LNCaP clone FGC (cell line): ENCODE results near the gene NET1.

Source experiments
- DNase-seq: peaks from one replicate; pipeline ENCODE4 v3.0.0-alpha.2; 2011; ENCODE audit warnings: low read depth
- H3K4me3 ChIP-seq: 2 replicates; pipeline ENCODE4 v1.5.1; 2011; ENCODE audit warnings: mild to moderate bottlenecking, low read depth, low read length, control low read depth
- CTCF ChIP-seq: IDR thresholded peaks from 2 replicates; pipeline ENCODE4 v1.5.1; 2012; ENCODE audit warnings: mild to moderate bottlenecking; ENCODE audit not compliant: control insufficient read depth, insufficient read depth; ENCODE audit errors: extremely low read depth

Gene NET1

GRCh38 chr10:5413012-5413938, 918 bp downstream of the NET1 start:
- no peak for TF ChIP-seq CTCF
- DNase-seq = no peak
- peak overlapping the region; percentile 79 for H3K4me3 ChIP-seq

DNA sequence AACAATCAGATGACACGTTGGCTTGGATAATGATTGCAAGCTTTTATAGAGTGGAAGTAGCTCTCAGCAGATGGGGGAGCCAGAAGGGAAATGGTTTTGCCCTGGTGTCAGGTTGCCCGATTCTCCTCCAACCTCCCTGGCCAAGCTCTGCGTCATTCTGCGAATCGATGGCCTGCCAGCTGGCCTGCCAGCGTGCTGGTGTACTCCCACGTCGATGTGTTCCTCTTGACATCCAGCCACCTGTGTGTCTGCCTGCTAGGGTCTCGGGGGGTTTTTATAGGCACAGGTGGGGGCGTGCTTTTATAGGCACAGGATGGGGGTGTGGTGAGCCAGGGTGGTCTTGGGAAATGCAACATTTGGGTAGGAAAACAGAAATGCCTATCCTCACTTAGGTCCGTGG, 4.6 kb downstream of the NET1 start:
- no peak for TF ChIP-seq CTCF
- DNase-seq = no peak
- no peak overlapping the region for H3K4me3 ChIP-seq

- no peak overlapping the region for H3K4me3 ChIP-seq
- TF ChIP-seq CTCF = no peak
- DNase-seq = no peak
Observed at GRCh38 chr10:5418584-5418983, 6.2 kb downstream of the NET1 start.

DNA sequence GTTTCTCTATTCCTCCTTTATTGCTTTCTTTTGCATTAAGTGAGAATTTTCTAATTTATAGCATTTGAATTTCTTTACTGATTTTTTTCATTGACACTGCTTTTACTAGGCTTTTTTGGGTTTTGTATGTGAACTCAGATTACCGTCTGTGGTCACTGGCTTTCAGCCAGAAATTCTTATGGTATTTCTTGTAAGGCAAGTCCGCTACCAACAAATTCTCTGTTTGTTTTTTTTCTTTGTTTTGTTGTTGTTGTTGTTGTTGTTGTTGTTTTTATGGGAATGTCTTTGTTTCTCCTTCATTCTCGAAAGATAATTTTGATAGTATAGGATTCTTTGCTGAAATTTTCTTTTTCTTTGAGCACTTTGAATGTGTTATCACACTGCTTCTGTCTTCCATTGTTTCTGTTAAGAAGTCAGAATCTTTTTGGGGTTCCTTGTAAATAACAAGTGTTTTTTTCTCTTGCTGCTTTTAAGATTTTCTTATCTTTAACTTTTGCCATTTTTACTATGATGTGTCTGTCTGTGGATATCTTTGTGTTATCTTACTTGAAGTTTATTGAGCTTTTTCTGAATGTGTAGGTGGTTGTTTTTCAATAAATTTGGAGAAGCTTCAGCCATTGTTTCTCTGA, 7.2 kb downstream of the NET1 start:
- DNase-seq = no peak
- no peak overlapping the region for H3K4me3 ChIP-seq
- no peak for TF ChIP-seq CTCF

DNA sequence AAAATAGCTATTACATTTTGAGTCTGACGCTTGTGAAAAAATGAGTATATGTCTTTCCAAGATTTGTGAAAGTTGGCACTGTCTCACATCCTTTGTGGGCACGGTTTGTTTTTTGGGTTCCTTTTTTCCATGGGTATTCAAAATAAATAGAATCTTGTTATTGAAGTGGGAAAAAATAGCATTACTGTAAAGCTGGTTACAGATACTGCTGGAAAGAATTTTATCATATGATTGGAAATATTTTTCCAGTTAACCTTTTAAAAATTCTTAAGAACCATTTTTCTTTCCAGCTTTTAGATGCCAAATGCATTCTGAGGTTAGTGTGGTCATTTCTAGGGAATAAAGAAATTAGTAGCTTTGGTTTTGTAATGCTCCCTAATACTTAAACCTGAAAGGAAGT, 11.4 kb downstream of the NET1 start:
- DNase-seq = no peak
- no peak overlapping the region for H3K4me3 ChIP-seq
- no peak for TF ChIP-seq CTCF

GRCh38 chr10:5424751-5425150, 12.4 kb downstream of the NET1 start:
- TF ChIP-seq CTCF = no peak
- DNase-seq = no peak

More at GRCh38 chr10:5424751-5425150, 12.4 kb downstream of the NET1 start:
- no peak overlapping the region for H3K4me3 ChIP-seq
